Naive thymus-derived CD4-positive, alpha-beta T cell (primary cell): ENCODE data around the gene SLC1A7. TPM values are rescaled to one million over a fixed set of nuclear protein-coding genes. Genes with fewer than 3 reads are reported as not detected.

Experiments used
- ATAC-seq: fragments of 150-1000 bp; cut with Tn5 transposase; 2 replicates; pipeline ENCODE4 v1.10.0; 2021; ENCODE audit warnings: mild to moderate bottlenecking, moderate library complexity
- CTCF ChIA-PET: fragments of 350-600 bp; sonication (Branson Sonifier 250); formaldehyde crosslinking; loops from one replicate; lab custom pipeline; 2021; ENCODE audit warnings: antibody characterized with exemption; lab: Charles Lee
- POLR2A ChIA-PET: fragments of 350-600 bp; sonication (Branson Sonifier 250); formaldehyde crosslinking; loops from one replicate; lab custom pipeline; 2021; ENCODE audit warnings: antibody characterized with exemption, inconsistent platforms; lab: Charles Lee
- DNase-seq, 9 donors: peaks; one replicate each; pipeline versions ENCODE4 v3.0.0 to v3.0.0-alpha.2; 2020 to 2022; ENCODE audit warnings: mixed read lengths in 1 of 9
- H3K27ac ChIP-seq: one replicate; pipeline ENCODE4 v1.7.0; 2013; ENCODE audit warnings: mild to moderate bottlenecking, low read depth, low read length, moderate library complexity
- H3K27me3 ChIP-seq, 2 donors: one replicate each; pipeline ENCODE4 v1.7.0; 2013; ENCODE audit warnings: low read length in 2 of 2, mild to moderate bottlenecking in 2 of 2, moderate library complexity in 2 of 2; ENCODE audit not compliant: control insufficient read depth in 2 of 2, insufficient read depth in 2 of 2
- H3K36me3 ChIP-seq, 3 experiments: 1 replicate in 2 of 3; 2 replicates in 1 of 3; pipeline ENCODE4 v1.7.0; 2013; ENCODE audit warnings: low read length in 3 of 3, mild to moderate bottlenecking in 3 of 3, moderate library complexity in 1 of 3; ENCODE audit not compliant: insufficient read depth in 3 of 3, control insufficient read depth in 2 of 3
- H3K4me1 ChIP-seq, 2 donors: one replicate each; pipeline ENCODE4 v1.7.0; 2013; ENCODE audit warnings: low read length in 2 of 2, mild to moderate bottlenecking in 2 of 2, moderate library complexity in 1 of 2; ENCODE audit not compliant: control insufficient read depth in 2 of 2, insufficient read depth in 2 of 2
- H3K4me3 ChIP-seq: 2 replicates; pipeline ENCODE4 v1.7.0; 2013; ENCODE audit warnings: mild to moderate bottlenecking, low read length
- H3K9me3 ChIP-seq, 3 experiments: 1 replicate in 2 of 3; 2 replicates in 1 of 3; pipeline ENCODE4 v1.7.0; 2013; ENCODE audit warnings: low read length in 3 of 3; ENCODE audit not compliant: control insufficient read depth in 2 of 3
- H3K27ac Mint-ChIP-seq, 9 donors: one replicate each; pipeline ENCODE4 v1.8.0; 2020 to 2022; ENCODE audit warnings: mixed read lengths in 9 of 9, mild to moderate bottlenecking in 8 of 9, moderate library complexity in 5 of 9, inconsistent platforms in 2 of 9
- H3K27me3 Mint-ChIP-seq, 5 donors: one replicate each; pipeline ENCODE4 v1.8.0; 2021 to 2022; ENCODE audit warnings: mixed read lengths in 5 of 5, mild to moderate bottlenecking in 1 of 5
- H3K36me3 Mint-ChIP-seq, 5 donors: one replicate each; pipeline ENCODE4 v1.8.0; 2020 to 2022; ENCODE audit warnings: mixed read lengths in 5 of 5, mild to moderate bottlenecking in 3 of 5, inconsistent platforms in 1 of 5
- H3K4me1 Mint-ChIP-seq, 7 donors: one replicate each; pipeline ENCODE4 v1.8.0; 2020 to 2022; ENCODE audit warnings: mixed read lengths in 7 of 7, mild to moderate bottlenecking in 3 of 7, inconsistent platforms in 1 of 7
- H3K4me3 Mint-ChIP-seq, 10 donors: one replicate each; pipeline ENCODE4 v1.8.0; 2020 to 2022; ENCODE audit warnings: mild to moderate bottlenecking in 10 of 10, mixed read lengths in 10 of 10, moderate library complexity in 6 of 10, inconsistent platforms in 2 of 10
- H3K9me3 Mint-ChIP-seq, 11 donors: one replicate each; pipeline ENCODE4 v1.8.0; 2020 to 2022; ENCODE audit warnings: mixed read lengths in 11 of 11, mild to moderate bottlenecking in 4 of 11, inconsistent platforms in 1 of 11, moderate library complexity in 1 of 11
- intact Hi-C, 2 donors: fragments of 100-400 bp; cut with micrococcal nuclease; formaldehyde crosslinking; loops; one replicate each; pipeline ENCODE4 v1.15.1; 2023
- polyA plus RNA-seq, 2 donors: library from polyadenylated mRNA; unstranded; fragments of 300-500 nt; fragmentation: Illumina TruSeq; gene quantifications; one replicate each; pipeline ENCODE4 v1.2.3, GENCODE V29; 2021
- total RNA-seq, 6 experiments: library from RNA in 5 of 6; stranded (reverse) in 5 of 6; gene quantifications; 1 replicate in 5 of 6; 2 replicates in 1 of 6; pipeline ENCODE4 v1.2.3 and lab custom pipeline; 2021 to 2026

The SLC1A7 gene
- total and polyA plus RNA-seq, 7 experiments from 2014 or later, result 0.16 to 1.8 TPM; not detected in 5

- no peaks in the 10 kb centered on the region for H3K27me3 ChIP-seq
- ATAC-seq (no peak), DNase-seq (no peak)
- ChIA-PET CTCF (interaction anchor here (0.6 kb wide), 1 partner anchor 941 kb away, joined by 6 read pairs; no protein-coding TSS in a partner anchor), POLR2A (no interaction called here)
- Mint-ChIP-seq H3K9me3 (no peaks in the 10 kb centered on the region), H3K27me3 (no peaks in the 10 kb centered on the region), H3K4me1 (peaks cover 0 to 7% (median 0%) of the 10 kb centered on the region in 7 donors), H3K27ac (no peak overlapping the region), H3K4me3 (no peak overlapping the region), H3K36me3 (no peaks in the 10 kb centered on the region)
- no peak overlapping the region for H3K27ac ChIP-seq
- no peak overlapping the region for H3K4me3 ChIP-seq
- no peaks in the 10 kb centered on the region for H3K4me1 ChIP-seq
- intact Hi-C loops, result no loop called here
- no peaks in the 10 kb centered on the region for H3K9me3 ChIP-seq
- no peaks in the 10 kb centered on the region for H3K36me3 ChIP-seq
These were observed 53.7 kb downstream of the SLC1A7 start for GRCh38 chr1:53088616-53089300.

- no peaks in the 10 kb centered on the region for H3K27me3 ChIP-seq
- Mint-ChIP-seq H3K27ac (no peak overlapping the region), H3K9me3 (no peaks in the 10 kb centered on the region), H3K27me3 (no peaks in the 10 kb centered on the region), H3K4me3 (no peak overlapping the region), H3K4me1 (peaks cover 0 to 17% (median 0%) of the 10 kb centered on the region in 7 donors), H3K36me3 (no peaks in the 10 kb centered on the region)
- H3K4me1 ChIP-seq, result no peaks in the 10 kb centered on the region
- H3K27ac ChIP-seq, result no peak overlapping the region
- POLR2A ChIA-PET, result no interaction called here
- H3K4me3 ChIP-seq, result no peak overlapping the region
- H3K36me3 ChIP-seq, result no peaks in the 10 kb centered on the region
- CTCF ChIA-PET, result no interaction called here
- DNase-seq, result no peak
- intact Hi-C loops, result no loop called here
- ATAC-seq, result no peak
- no peaks in the 10 kb centered on the region for H3K9me3 ChIP-seq
These were observed 54.8 kb downstream of the SLC1A7 start for GRCh38 chr1:53087332-53088285.

DNA sequence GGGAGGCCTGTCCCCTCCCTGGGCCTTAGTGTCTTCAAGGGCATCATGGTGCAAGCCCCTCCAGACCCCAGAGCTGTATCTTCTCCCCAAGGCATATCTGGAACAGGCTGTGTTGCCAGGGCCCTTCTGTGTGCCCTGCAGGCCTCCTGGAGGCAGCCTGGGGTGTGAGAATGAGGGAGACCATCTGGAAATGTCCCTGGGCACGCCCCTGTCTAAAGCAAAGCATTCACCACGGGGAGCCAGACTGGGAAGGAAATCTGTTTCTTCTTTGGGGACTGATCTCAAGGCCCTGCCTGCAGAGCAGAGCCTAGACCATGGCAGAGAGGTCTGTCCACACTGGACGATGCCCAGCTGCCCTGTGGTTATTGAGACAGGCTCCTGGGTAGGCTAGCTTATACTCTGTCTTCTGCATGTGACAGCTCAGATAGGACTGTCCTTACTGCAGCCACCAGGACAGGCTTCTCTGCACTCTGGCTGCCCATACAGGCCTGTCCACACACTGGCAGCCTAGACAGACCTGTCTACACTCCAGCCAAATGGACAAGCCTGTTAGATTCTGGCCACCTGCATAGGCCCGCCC is 55.9 kb downstream of the SLC1A7 start:
- Histone ChIP-seq H3K36me3 (no peaks in the 10 kb centered on the region), H3K9me3 (no peaks in the 10 kb centered on the region), H3K27ac (no peak overlapping the region), H3K4me3 (no peak overlapping the region), H3K4me1 (no peaks in the 10 kb centered on the region), H3K27me3 (no peaks in the 10 kb centered on the region)
- peaks cover 0 to 17% (median 0%) of the 10 kb centered on the region in 7 donors for H3K4me1 Mint-ChIP-seq
- no peaks in the 10 kb centered on the region for H3K36me3 Mint-ChIP-seq
- no peak overlapping the region for H3K27ac Mint-ChIP-seq
- no peak overlapping the region for H3K4me3 Mint-ChIP-seq
- ChIA-PET POLR2A (no interaction called here), CTCF (no interaction called here)
- DNase-seq, result no peak
- H3K9me3 Mint-ChIP-seq, result no peaks in the 10 kb centered on the region
- intact Hi-C loops, result no loop called here
- H3K27me3 Mint-ChIP-seq, result no peaks in the 10 kb centered on the region
- no peak for ATAC-seq

- H3K4me1 ChIP-seq, result no peaks in the 10 kb centered on the region
- no peaks in the 10 kb centered on the region for H3K27me3 ChIP-seq
- H3K4me3 Mint-ChIP-seq, result no peak overlapping the region
- ChIA-PET POLR2A (no interaction called here), CTCF (no interaction called here)
- ATAC-seq, result no peak
- no peaks in the 10 kb centered on the region for H3K36me3 ChIP-seq
- H3K4me3 ChIP-seq, result no peak overlapping the region
- no peaks in the 10 kb centered on the region for H3K27me3 Mint-ChIP-seq
- H3K9me3 Mint-ChIP-seq, result no peaks in the 10 kb centered on the region
- H3K36me3 Mint-ChIP-seq, result no peaks in the 10 kb centered on the region
- intact Hi-C loops, result no loop called here
- DNase-seq, result no peak
- no peak overlapping the region for H3K27ac Mint-ChIP-seq
- peaks cover 0 to 17% (median 0%) of the 10 kb centered on the region in 7 donors for H3K4me1 Mint-ChIP-seq
- no peak overlapping the region for H3K27ac ChIP-seq
- H3K9me3 ChIP-seq, result no peaks in the 10 kb centered on the region
These were observed 57.0 kb downstream of the SLC1A7 start for GRCh38 chr1:53085405-53085804.

GRCh38 chr1:53084589-53084971 is 57.9 kb downstream of the SLC1A7 start:
- Mint-ChIP-seq H3K4me3 (no peak overlapping the region), H3K36me3 (no peaks in the 10 kb centered on the region), H3K27me3 (no peaks in the 10 kb centered on the region), H3K27ac (no peak overlapping the region), H3K9me3 (no peaks in the 10 kb centered on the region), H3K4me1 (peaks cover 0 to 17% (median 0%) of the 10 kb centered on the region in 7 donors)
- POLR2A ChIA-PET, result no interaction called here
- CTCF ChIA-PET, result no interaction called here
- Histone ChIP-seq H3K4me3 (no peak overlapping the region), H3K27ac (no peak overlapping the region), H3K36me3 (no peaks in the 10 kb centered on the region), H3K9me3 (no peaks in the 10 kb centered on the region), H3K4me1 (no peaks in the 10 kb centered on the region), H3K27me3 (no peaks in the 10 kb centered on the region)
- intact Hi-C loops, result no loop called here
- ATAC-seq (peak; percentile 41), DNase-seq (no peak)

GRCh38 chr1:53083636-53084588 is 58.5 kb downstream of the SLC1A7 start:
- ChIA-PET CTCF (no interaction called here), POLR2A (no interaction called here)
- no peak for ATAC-seq
- no peak overlapping the region for H3K27ac ChIP-seq
- no peak overlapping the region for H3K4me3 Mint-ChIP-seq
- no peaks in the 10 kb centered on the region for H3K27me3 ChIP-seq
- H3K4me3 ChIP-seq, result no peak overlapping the region
- H3K4me1 ChIP-seq, result no peaks in the 10 kb centered on the region
- H3K9me3 Mint-ChIP-seq, result no peaks in the 10 kb centered on the region
- H3K27ac Mint-ChIP-seq, result no peak overlapping the region
- intact Hi-C loops, result no loop called here
- no peaks in the 10 kb centered on the region for H3K36me3 Mint-ChIP-seq
- H3K36me3 ChIP-seq, result no peaks in the 10 kb centered on the region
- peaks cover 0 to 17% (median 0%) of the 10 kb centered on the region in 7 donors for H3K4me1 Mint-ChIP-seq
- H3K27me3 Mint-ChIP-seq, result no peaks in the 10 kb centered on the region
- H3K9me3 ChIP-seq, result no peaks in the 10 kb centered on the region
- DNase-seq, result no peak
